ENCODE measurements around the gene FFAR1.

DNA sequence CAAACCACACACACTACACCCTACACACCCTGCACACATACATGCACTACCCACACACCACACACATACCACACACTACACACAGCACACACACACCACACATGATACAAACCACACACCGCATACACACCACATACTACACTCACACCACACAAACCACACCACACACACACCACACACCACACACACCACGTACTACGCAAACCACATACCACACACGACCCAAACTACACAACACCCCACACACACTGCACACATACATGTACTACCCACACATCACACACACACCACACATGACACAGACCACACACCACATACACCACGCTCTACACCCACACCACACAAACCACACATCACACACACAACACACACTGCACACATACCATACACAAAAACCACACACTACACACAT lies 49.1 kb upstream of the FFAR1 start:
- TF ChIP-seq, protein P1, sequence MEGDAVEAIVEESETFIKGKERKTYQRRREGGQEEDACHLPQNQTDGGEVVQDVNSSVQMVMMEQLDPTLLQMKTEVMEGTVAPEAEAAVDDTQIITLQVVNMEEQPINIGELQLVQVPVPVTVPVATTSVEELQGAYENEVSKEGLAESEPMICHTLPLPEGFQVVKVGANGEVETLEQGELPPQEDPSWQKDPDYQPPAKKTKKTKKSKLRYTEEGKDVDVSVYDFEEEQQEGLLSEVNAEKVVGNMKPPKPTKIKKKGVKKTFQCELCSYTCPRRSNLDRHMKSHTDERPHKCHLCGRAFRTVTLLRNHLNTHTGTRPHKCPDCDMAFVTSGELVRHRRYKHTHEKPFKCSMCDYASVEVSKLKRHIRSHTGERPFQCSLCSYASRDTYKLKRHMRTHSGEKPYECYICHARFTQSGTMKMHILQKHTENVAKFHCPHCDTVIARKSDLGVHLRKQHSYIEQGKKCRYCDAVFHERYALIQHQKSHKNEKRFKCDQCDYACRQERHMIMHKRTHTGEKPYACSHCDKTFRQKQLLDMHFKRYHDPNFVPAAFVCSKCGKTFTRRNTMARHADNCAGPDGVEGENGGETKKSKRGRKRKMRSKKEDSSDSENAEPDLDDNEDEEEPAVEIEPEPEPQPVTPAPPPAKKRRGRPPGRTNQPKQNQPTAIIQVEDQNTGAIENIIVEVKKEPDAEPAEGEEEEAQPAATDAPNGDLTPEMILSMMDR (conservative IDR thresholded peaks at IDR 0.05), result no peak
- TF ChIP-seq ZFX (IDR thresholded peaks at IDR 0.05), result no peak

Measured in C4-2B (cell line).